OCI-LY7 (cell line): ENCODE measurements around the gene ENTPD1.

ENCODE experiments used
- EZH2phosphoT487 ChIP-seq: fragments of 200-600 bp; sonication (generic); IDR thresholded peaks from 2 replicates; pipeline ENCODE4 v1.6.1; 2018; ENCODE audit warnings: low read depth, borderline replicate concordance, mild to moderate bottlenecking, mixed run types, antibody characterized with exemption, low read length, moderate library complexity, mixed read lengths
- TF ChIP-seq, protein P1 (sequence below): fragments of 200-600 bp; sonication (generic); conservative IDR thresholded peaks from 2 replicates; pipeline ENCODE4 v1.5.1; 2014; ENCODE audit warnings: mild to moderate bottlenecking, antibody characterized with exemption, low read length, moderate library complexity, mixed read lengths

DNA sequence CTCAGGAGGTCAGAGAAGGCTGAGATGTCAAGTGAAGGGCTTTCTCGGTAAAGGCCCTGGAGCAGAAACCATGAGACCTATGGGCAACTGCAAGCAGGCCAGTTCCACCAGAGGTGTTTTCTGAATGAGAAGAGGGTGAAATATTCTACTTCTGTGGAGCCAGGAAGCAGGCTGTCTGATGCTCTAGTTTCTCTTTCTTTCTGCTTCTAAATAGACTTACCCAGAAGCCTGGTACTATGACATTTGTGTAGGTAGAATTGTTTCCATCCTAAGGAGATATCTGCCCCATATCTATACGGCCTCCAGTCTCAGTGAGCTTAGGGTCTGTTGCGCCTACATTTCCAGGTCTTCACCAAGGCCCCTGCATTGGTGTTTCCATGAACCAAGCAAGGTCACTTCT lies 78.4 kb downstream of the ENTPD1 start:
- TF ChIP-seq, protein P1, sequence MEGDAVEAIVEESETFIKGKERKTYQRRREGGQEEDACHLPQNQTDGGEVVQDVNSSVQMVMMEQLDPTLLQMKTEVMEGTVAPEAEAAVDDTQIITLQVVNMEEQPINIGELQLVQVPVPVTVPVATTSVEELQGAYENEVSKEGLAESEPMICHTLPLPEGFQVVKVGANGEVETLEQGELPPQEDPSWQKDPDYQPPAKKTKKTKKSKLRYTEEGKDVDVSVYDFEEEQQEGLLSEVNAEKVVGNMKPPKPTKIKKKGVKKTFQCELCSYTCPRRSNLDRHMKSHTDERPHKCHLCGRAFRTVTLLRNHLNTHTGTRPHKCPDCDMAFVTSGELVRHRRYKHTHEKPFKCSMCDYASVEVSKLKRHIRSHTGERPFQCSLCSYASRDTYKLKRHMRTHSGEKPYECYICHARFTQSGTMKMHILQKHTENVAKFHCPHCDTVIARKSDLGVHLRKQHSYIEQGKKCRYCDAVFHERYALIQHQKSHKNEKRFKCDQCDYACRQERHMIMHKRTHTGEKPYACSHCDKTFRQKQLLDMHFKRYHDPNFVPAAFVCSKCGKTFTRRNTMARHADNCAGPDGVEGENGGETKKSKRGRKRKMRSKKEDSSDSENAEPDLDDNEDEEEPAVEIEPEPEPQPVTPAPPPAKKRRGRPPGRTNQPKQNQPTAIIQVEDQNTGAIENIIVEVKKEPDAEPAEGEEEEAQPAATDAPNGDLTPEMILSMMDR = no peak
- no peak for TF ChIP-seq EZH2phosphoT487
